HG03135 (cell line): ENCODE data around the gene HMGXB3.

Experiments
- ATAC-seq: cut with Tn5 transposase; IDR thresholded peaks from one replicate; pipeline ENCODE4 v1.9.1; 2021; ENCODE audit warnings: mild to moderate bottlenecking, moderate library complexity; ENCODE audit not compliant: unreplicated experiment

The HMGXB3 gene

GRCh38 chr5:150052226-150052955 is 51.9 kb downstream of the HMGXB3 start:
- no peak for ATAC-seq

- ATAC-seq = no peak
Observed at GRCh38 chr5:150052956-150053712, 52.6 kb downstream of the HMGXB3 start.

- no peak for ATAC-seq
Observed at GRCh38 chr5:150053713-150054392, 53.3 kb downstream of the HMGXB3 start.

- no peak for ATAC-seq
Observed at GRCh38 chr5:150054569-150054968, 54.0 kb downstream of the HMGXB3 start.

GRCh38 chr5:150055326-150056074 is 55.0 kb downstream of the HMGXB3 start:
- no peak for ATAC-seq

- ATAC-seq = no peak
Observed at GRCh38 chr5:150056075-150056443, 55.5 kb downstream of the HMGXB3 start.

GRCh38 chr5:150057052-150057451 is 56.5 kb downstream of the HMGXB3 start:
- no peak for ATAC-seq

GRCh38 chr5:150057511-150057910 is 57.0 kb downstream of the HMGXB3 start:
- no peak for ATAC-seq

- ATAC-seq = no peak
Observed at GRCh38 chr5:150057996-150058395, 57.5 kb downstream of the HMGXB3 start.

- no peak for ATAC-seq
Observed at GRCh38 chr5:150058480-150059126, 58.1 kb downstream of the HMGXB3 start.

- ATAC-seq = no peak
Observed at GRCh38 chr5:150059623-150060022, 59.1 kb downstream of the HMGXB3 start.

- ATAC-seq = no peak
Observed at GRCh38 chr5:150060471-150060870, 59.9 kb downstream of the HMGXB3 start.

- ATAC-seq = no peak
Observed at GRCh38 chr5:150061538-150061995, 61.0 kb downstream of the HMGXB3 start.

- no peak for ATAC-seq
Observed at GRCh38 chr5:150062216-150062922, 61.8 kb downstream of the HMGXB3 start.

GRCh38 chr5:150063638-150064037 is 63.1 kb downstream of the HMGXB3 start:
- no peak for ATAC-seq

- ATAC-seq = no peak
Observed at GRCh38 chr5:150064681-150065220, 64.2 kb downstream of the HMGXB3 start.

GRCh38 chr5:150065346-150065745 is 64.8 kb downstream of the HMGXB3 start:
- ATAC-seq = no peak

- no peak for ATAC-seq
Observed at GRCh38 chr5:150065886-150066285, 65.3 kb downstream of the HMGXB3 start.

- ATAC-seq = no peak
Observed at GRCh38 chr5:150066436-150066835, 65.9 kb downstream of the HMGXB3 start.
